ENCODE results near the gene TBCK.

TBCK gene

DNA sequence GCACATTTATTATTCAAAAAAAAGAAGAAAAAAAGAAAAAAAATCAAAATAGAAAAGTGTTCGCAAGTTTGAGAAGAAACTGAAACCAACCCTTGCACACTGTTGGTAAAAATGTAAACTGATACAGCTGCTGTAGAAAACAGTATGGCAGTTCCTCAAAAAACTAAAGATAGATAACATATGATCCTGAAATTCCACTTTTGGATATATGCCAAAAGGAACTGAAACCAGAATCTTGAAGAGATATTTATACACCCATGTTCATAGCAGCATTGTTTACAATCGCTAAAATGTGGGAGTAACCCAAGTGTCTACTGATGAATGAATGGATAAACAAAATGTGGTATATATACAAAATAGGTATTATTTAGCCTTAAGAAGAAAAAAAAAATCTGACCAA lies 155.4 kb downstream of the TBCK start:
- no peak overlapping the region for H2AFZ ChIP-seq (ENCODE audit: low read length)
- H3K27me3 ChIP-seq (replicated peaks; ENCODE audit: insufficient read depth, low read length): no peaks in the 10 kb centered on the region
- H3K36me3 ChIP-seq (replicated peaks; ENCODE audit: insufficient read depth, low read length): no peaks in the 10 kb centered on the region
- H4K20me1 ChIP-seq (ENCODE audit: insufficient read depth, low read length): no peaks in the 10 kb centered on the region
- no peaks in the 10 kb centered on the region for H3K4me1 ChIP-seq (ENCODE audit: low read length)
- no peak overlapping the region for H3K4me2 ChIP-seq (ENCODE audit: low read depth, low read length)
- no peak for DNase-seq
- H3K79me2 ChIP-seq (ENCODE audit: low read length): no peaks in the 10 kb centered on the region
- H3K9me3 ChIP-seq (replicated peaks; ENCODE audit: insufficient read depth, low read length): no peaks in the 10 kb centered on the region
- H3K4me3 ChIP-seq (ENCODE audit: low read length): no peak overlapping the region; the same call in 1 of the 2 replicates
- TF ChIP-seq CTCF (IDR thresholded peaks at IDR 0.05; ENCODE audit: low read length) (no peak), EZH2 (optimal IDR thresholded peaks at IDR 0.05; ENCODE audit: low read depth, low read length) (no peak), EZH2phosphoT487 (IDR thresholded peaks at IDR 0.05; ENCODE audit: low read length) (no peak)
- H3K27ac ChIP-seq (ENCODE audit: low read length): no peak overlapping the region
- no peaks in the 10 kb centered on the region for H3F3A ChIP-seq (ENCODE audit: insufficient read depth, low read length)
- no peaks in the 10 kb centered on the region for H3K9me2 ChIP-seq (replicated peaks; ENCODE audit: insufficient read depth, low read length)
- no peak overlapping the region for H3K9ac ChIP-seq (ENCODE audit: low read length)

DNA sequence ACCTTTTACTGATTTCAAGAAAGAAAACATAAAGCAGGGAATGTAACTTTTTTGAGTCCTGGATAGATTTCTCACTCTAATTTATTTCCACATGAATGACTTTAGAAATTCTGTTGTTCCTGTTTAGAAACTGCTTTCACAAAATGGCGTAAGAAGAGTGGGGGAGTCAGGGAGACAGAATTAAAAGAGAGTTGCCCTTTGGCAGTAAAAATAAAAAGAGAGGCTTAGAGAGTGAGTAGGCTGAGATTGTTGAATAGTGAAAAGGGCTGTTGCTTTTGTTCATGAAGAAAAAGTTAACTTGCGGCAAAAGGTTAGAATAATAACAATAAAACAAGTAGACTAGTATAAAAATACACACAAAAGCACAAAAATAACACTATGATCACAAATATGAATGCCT lies 166.1 kb downstream of the TBCK start:
- Histone ChIP-seq H3K27ac (ENCODE audit: low read length) (no peak overlapping the region), H3K27me3 (replicated peaks; ENCODE audit: insufficient read depth, low read length) (no peaks in the 10 kb centered on the region), H2AFZ (ENCODE audit: low read length) (no peak overlapping the region), H3K79me2 (ENCODE audit: low read length) (no peaks in the 10 kb centered on the region), H3K4me2 (ENCODE audit: low read depth, low read length) (no peak overlapping the region), H3F3A (ENCODE audit: insufficient read depth, low read length) (no peaks in the 10 kb centered on the region), H3K36me3 (replicated peaks; ENCODE audit: insufficient read depth, low read length) (no peaks in the 10 kb centered on the region), H3K9me3 (replicated peaks; ENCODE audit: insufficient read depth, low read length) (no peaks in the 10 kb centered on the region), H4K20me1 (ENCODE audit: insufficient read depth, low read length) (no peaks in the 10 kb centered on the region), H3K9ac (ENCODE audit: low read length) (no peak overlapping the region), H3K4me3 (ENCODE audit: low read length) (no peak overlapping the region), H3K4me1 (ENCODE audit: low read length) (no peaks in the 10 kb centered on the region), H3K9me2 (replicated peaks; ENCODE audit: insufficient read depth, low read length) (no peaks in the 10 kb centered on the region)
- no peak for DNase-seq
- TF ChIP-seq EZH2phosphoT487 (IDR thresholded peaks at IDR 0.05; ENCODE audit: low read length): no peak
- no peak for TF ChIP-seq EZH2 (optimal IDR thresholded peaks at IDR 0.05; ENCODE audit: low read depth, low read length)
- TF ChIP-seq CTCF (IDR thresholded peaks at IDR 0.05; ENCODE audit: low read length): no peak

DNA sequence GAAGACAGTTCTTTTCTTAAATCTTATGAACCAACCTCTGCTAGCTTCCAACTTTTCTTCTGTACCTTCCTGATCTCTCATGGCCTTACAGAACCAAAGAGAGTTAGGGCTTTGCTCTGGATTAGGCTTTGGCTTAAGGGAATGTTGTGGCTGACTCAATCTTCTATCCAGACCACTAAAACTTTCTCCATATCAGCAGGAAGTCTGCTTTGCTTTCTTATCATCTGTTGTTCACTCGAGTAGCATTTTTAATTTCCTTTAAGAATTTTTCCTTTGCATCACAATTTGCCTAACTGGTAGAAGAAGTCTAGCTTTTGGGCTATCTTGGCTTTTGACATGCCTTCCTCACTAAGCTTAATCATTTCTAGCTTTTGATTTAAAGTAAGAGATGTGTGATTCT lies 167.0 kb downstream of the TBCK start:
- Histone ChIP-seq H3F3A (ENCODE audit: insufficient read depth, low read length) (no peaks in the 10 kb centered on the region), H3K79me2 (ENCODE audit: low read length) (no peaks in the 10 kb centered on the region), H4K20me1 (ENCODE audit: insufficient read depth, low read length) (no peaks in the 10 kb centered on the region), H3K4me3 (ENCODE audit: low read length) (no peak overlapping the region), H3K9ac (ENCODE audit: low read length) (no peak overlapping the region), H3K9me3 (replicated peaks; ENCODE audit: insufficient read depth, low read length) (no peaks in the 10 kb centered on the region), H3K27ac (ENCODE audit: low read length) (no peak overlapping the region), H3K36me3 (replicated peaks; ENCODE audit: insufficient read depth, low read length) (no peaks in the 10 kb centered on the region), H2AFZ (ENCODE audit: low read length) (no peak overlapping the region), H3K9me2 (replicated peaks; ENCODE audit: insufficient read depth, low read length) (no peaks in the 10 kb centered on the region), H3K27me3 (replicated peaks; ENCODE audit: insufficient read depth, low read length) (no peaks in the 10 kb centered on the region), H3K4me1 (ENCODE audit: low read length) (no peaks in the 10 kb centered on the region), H3K4me2 (ENCODE audit: low read depth, low read length) (no peak overlapping the region)
- no peak for TF ChIP-seq EZH2phosphoT487 (IDR thresholded peaks at IDR 0.05; ENCODE audit: low read length)
- no peak for TF ChIP-seq CTCF (IDR thresholded peaks at IDR 0.05; ENCODE audit: low read length)
- no peak for TF ChIP-seq EZH2 (optimal IDR thresholded peaks at IDR 0.05; ENCODE audit: low read depth, low read length)
- no peak for DNase-seq

Data from MM.1S (cell line).